Femur (tissue), 1 donor: ENCODE data around the gene SEC23IP.

ENCODE experiments used
- DNase-seq: peaks from one replicate; pipeline ENCODE4 v3.0.0-alpha.2; 2017

SEC23IP gene

DNA sequence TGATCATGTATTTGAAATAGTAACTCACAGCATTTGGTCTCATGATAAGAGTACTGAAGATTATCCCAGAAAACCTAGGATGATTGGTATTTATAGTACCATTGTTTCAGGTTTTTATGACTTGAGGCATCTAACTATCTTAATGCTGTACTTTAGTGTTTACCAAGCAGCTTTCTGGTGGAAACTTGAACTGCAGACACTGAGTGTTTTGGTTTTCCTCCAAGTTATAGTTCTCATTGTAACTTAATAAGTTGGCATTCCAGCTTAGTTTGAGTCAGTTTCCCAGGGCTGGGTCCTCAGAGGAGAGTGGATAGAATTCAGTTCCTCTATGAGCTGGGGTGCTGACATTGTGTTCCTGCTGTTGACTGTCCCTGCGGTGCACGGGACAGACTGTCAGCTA, 50.4 kb downstream of the SEC23IP start:
- no peak for DNase-seq

DNA sequence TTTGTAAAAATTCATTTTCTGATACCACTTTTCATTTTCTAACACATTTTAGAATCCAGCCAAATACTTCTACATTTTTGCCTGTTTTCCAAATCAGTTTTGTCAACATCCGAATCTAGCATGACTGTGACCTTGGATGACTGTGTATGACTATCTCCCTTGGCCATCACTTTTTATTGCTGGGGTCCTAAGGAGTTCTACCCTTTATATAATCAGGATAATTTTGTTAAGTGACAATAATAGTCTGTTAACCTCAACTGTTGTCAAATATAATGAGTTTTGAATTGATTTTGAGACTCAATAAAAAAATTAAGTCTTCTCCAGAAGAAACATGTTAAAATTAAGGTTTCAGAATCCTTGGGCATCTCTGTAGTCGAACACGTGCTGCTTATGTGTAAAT, 53.3 kb downstream of the SEC23IP start:
- DNase-seq: no peak

DNA sequence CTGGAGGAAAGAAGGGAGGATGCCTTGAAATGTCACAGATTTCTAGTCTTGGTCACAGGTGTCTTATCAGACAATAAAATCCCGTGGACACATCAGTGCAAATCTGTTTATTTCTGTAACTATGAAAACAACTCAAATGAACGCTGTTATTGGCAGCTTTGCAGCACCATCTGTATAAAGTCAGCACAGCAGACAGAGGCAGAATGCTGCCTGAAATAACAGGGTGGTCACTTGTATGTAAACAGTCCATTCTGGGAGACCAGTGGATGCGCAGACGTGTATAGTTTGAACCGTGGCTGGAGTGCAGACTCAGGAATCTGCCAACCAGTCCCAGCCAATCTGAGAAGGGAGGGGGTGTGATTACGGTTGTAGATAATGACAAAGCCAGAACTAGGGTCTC, 54.8 kb downstream of the SEC23IP start:
- DNase-seq: peak; percentile 27

DNA sequence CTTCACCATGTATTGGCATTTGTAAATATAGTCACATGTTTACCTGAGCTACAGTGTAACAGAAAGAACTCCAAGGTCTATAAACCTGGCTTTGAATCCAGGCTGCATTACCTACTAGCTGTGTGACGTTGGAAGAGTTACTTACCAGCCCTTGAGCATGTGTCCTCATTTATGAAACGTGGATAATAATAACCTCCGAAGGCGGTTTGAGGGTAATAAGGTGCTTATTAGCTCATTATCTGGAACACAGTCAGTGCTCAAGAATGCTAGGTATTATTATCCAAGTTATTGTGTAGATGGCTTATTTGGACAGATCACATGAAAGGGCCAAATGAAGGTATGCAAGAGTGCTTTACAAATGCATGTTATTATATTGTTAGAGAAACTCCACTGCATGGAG, 64.9 kb downstream of the SEC23IP start:
- no peak for DNase-seq

DNA sequence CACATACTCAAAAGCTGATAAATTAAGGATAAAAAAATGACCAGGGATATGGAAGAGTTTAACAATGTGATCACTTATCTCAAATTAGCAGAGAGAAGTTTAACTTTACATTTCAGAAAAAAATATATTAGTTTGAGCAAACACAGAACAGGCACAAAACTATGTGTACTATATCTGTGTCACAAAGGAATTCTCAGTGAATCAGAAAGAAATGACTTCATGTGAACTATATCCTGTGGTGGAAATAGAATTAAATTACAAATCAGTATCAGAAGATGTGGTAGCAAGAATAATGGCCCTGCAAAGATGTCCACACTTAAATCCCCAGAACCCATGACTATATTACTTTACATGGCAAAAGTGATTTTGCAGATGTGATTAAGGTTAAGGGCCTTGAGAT, 70.3 kb downstream of the SEC23IP start:
- DNase-seq: no peak

DNA sequence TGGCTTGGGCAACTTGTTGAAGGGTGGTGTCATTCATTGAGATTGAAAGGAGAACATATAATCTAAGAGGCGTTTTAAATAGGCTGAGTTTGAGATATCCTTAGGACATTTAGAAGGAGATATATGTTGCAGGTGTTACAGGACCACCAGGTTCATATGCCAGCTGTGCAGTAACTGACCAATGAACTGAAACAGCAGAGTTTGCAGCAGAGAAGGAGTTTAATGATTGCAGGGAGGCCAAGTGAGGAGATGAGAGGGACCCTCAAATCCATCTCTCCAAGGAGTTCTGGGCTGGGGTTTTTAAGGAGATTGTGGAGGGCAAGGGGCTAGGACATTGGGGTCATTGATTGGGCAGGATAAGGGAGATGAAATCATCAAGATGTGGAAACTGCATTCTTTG, 74.5 kb downstream of the SEC23IP start:
- DNase-seq: no peak

DNA sequence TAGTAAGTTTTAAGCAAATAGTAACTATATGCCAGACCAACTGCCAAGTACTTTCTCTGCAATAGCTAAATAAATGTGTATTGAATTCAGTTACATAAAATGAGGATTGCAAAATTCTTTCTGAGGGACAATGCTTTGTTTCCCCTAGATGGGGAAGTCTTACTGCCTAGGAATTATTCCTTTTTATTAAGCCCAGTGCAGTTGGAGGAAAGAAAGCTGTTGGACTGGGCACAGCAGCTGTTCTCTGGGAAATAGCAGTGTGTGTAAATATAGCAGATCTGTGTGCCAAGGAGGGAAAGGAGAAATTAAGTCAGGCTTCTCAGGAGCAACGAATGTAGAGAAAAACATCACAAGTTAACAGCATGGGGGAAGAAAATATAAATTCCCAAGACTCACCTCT, 77.1 kb downstream of the SEC23IP start:
- DNase-seq: no peak

DNA sequence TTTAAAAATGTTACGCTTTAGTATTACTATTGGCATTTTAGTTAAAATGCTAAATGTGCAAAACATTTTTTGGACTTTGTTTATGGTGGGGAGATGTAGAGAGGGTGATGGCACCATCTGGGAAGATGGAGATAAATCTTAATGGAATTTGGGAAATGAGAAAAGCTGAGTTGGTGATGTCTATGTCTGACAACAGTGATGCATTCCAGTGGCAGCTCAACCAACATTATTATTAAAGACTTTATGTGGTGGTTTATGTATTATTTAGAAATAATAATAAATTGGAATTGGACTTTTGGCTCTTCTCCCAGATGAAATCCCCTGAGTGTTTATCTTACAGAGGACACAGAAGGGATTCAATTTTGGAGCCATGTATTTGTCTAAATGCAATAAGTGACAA, 77.6 kb downstream of the SEC23IP start:
- DNase-seq: no peak

DNA sequence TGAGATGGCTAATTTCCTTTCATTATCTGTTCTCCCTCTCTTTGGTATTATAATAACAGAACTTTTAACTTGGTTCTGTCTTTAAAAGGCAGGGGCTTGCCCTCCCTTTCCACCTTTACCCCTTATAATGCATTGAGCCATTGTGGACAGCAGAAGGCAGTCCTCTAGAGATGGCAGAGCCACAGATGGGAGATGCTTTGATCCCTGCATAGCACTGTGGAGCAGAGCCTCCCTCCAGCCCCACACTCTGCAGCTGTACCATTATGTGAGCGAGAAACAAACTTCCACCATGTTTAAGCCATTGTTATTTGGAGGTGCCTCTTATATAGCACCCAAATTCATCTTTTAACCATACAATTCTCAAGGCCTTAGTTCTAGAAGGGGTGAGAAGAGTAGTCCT, 78.4 kb downstream of the SEC23IP start:
- DNase-seq: no peak

DNA sequence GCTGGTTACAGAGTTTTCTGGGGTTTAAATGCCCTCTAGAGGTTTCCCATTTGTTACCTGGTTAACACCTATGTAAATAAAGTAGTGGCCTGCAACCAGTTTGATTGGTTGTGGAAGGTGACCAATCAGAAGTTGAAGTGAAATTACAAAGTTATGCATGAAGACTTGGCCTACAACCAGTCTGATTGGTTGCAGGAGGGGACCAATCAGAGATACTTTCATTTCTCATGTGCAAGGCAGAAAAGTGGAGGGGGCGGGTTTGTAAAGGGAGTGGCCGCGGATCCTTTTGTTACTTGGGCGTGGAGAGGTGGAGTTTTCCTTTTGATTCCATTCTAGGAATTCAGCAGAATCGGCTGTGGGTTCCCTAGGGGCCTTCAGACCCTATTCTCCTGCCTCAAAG, 80.8 kb downstream of the SEC23IP start:
- no peak for DNase-seq

DNA sequence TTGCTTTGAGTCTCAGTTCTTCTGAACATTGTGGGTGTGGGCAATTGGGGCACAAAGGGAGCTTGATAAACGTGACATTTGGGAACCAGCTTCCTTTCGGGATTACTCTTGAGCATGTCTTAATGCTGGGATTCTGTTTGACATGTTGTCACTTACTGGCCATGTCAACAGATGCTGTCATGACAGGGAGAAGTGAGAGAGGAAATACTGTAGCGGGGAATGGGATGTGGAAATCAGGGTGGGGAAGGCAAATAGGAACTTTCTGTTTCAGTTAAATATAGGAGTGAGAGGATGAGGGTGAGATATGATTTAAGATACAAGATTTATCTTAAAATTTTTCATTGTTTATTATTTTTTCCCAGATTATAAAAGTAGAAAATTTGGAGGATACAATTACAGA, 83.9 kb downstream of the SEC23IP start:
- no peak for DNase-seq

DNA sequence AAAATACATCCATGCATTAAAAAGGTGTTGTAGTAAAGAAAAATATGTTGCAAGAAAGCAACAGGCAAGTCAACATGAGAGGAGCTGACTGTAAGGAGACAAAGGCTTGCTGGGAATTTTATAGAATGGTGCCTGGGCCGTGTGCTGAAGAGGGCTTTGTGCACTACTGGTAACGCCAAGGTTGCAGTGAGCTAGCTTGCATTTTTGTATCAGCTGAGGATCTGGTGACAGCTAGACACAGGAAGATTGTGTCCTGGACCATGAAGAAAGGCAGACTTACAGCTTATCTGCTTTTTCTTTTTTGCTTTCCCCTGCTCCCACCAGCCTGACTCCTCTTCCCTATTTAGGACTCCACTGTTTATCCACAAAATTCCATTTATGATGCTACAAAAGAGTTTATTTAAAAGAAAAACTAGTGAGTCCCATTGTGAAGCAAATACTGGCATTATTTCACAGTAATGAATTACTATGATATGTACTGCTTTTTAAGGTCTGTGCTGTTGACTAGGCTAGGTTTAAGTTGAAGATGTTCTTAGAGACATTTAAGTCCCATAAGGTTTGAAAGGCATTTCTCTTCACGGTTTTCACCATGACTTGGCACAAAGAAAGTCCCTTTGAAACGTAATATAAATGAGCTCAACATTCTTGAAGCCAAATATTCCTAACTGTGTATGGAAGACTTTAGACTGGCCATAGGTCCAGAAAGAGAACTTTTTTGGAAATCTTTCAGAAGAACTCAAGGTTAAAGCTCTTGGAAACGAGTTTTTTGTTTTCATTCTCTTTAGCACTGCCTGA, 88.6 kb downstream of the SEC23IP start:
- DNase-seq: no peak

DNA sequence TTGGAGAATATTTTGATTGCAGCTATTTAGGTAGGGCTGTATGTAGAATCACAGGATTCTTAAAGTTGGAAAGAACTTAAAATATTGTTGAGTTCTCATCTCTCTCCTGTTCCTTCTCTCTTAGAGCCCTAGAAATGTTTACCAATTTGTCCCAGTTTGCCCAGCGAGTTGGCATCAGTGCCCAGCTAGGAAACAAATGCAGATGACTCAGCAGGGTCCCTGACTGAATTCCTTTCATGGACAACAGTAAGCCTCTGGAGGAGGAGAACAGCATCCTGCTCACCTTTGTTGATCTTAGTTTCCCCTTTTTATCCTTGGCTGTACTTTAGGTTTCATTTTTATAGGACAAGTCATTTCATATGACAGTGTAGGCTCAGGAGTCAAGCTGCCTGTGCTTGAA, 89.3 kb downstream of the SEC23IP start:
- no peak for DNase-seq

DNA sequence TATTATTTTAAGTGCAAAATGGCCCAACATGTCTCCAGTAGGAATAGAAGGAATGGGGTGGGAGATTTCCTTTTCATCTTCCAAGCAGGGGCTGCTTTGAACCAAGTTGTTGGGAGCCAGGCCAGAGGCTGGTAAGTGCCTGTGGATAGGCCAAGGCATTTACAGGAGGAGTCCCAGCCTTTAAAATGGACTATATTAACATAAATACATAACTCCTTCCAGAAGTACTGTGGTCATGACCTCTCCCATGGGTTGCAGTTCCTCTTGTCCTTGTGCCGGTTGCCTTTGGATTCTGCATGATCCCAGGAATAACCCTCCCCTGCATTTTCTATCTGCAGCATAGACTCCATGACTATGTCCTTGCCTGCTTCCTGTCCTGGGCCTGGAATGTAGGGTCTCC, 95.8 kb downstream of the SEC23IP start:
- no peak for DNase-seq

DNA sequence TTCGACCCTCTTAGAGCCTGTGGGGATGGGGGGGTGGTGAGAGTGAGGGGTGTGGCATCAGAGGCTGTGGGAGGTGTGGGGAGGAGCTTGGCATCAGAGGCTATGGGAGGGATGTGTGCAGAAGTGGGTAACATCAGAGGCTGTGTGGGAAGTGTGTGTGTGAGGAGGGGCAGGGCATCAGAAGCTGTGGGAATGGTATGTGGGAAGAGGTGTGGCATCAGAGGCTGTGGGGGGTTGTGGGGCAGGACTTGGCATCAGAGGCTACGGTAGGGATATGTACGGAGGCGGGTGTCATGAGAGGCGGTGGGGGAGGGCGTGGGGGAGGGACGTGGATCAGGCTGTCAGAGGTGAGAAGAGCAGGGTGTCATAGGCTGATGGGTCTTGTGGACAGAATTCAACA, 97.4 kb downstream of the SEC23IP start:
- DNase-seq: no peak

DNA sequence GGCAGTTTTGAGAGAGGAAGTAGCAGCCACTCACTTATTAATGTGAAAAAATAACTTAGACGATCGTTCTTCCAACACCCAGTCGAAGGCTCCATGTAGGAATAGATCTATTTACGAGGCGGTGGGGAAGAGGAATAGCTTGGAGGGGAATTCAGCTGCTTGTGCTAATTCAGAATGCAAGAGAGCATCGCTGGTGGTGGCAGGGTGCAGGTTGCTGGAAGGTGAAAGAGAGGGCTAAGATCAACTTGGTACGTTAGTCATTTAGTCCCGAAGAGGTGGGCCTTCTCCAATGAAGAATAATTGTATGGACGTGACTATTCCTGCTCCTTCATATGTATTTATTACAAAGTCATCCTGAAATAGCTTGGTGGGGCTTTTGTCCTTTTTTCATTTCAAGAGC, 98.5 kb downstream of the SEC23IP start:
- DNase-seq: no peak

DNA sequence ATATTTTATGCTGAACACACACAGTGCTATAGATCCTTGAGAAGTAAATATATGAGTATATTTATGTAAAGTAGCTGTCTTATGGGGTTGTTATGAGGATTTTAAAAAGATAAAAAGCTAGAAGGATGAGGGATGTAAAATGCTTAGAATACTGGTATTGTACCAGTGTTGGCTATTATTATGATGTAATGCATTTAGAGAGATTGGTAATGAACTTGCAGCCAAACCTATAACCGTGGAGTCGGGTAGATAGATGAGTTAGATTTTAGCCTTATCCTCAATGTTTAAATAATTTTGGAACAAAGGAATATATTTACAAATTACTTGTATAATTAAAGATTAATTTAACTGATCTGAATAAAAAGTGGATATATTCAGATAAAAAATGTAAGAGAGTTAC, 99.3 kb downstream of the SEC23IP start:
- no peak for DNase-seq
